Thoracic aorta (tissue), 2 donors: Measurements from ENCODE around the gene TGFB1. TPM values are rescaled to one million over a fixed set of nuclear protein-coding genes. Genes with fewer than 3 reads are reported as not detected.

Experiments
- ATAC-seq: fragments of 150-250 bp; one replicate; pipeline ENCODE4 v1.8.0; 2017; ENCODE audit warnings: low read depth; ENCODE audit not compliant: insufficient number of reproducible peaks, low FRiP score
- DNase-seq: peaks from one replicate; pipeline ENCODE4 v3.0.0-alpha.2; 2020; ENCODE audit warnings: low spot score
- H3K27ac ChIP-seq, 2 donors: fragments of 200-600 bp; sonication (generic); 1 replicate in 1 of 2; 2 replicates in 1 of 2; pipeline ENCODE4 v1.5.1; 2016; ENCODE audit warnings: mild to moderate bottlenecking in 2 of 2, moderate library complexity in 2 of 2
- H3K27me3 ChIP-seq: fragments of 200-600 bp; sonication (generic); replicated peaks from 2 replicates; pipeline ENCODE4 v1.6.0; 2016; ENCODE audit warnings: mild to moderate bottlenecking; ENCODE audit not compliant: insufficient read depth
- H3K36me3 ChIP-seq: fragments of 200-600 bp; sonication (generic); one replicate; pipeline ENCODE4 v1.5.1; 2016
- H3K4me1 ChIP-seq, 2 donors: fragments of 200-600 bp; sonication (generic); 1 replicate in 1 of 2; 2 replicates in 1 of 2; pipeline versions ENCODE4 v1.5.1 to v1.6.0; 2016; ENCODE audit warnings: low read depth in 2 of 2, mild to moderate bottlenecking in 1 of 2; ENCODE audit not compliant: control insufficient read depth in 1 of 2
- H3K4me3 ChIP-seq: fragments of 200-600 bp; sonication (generic); 2 replicates; pipeline ENCODE4 v1.5.1; 2016; ENCODE audit warnings: mild to moderate bottlenecking
- H3K9me3 ChIP-seq: fragments of 200-600 bp; sonication (generic); 2 replicates; pipeline ENCODE4 v1.5.1; 2016
- CTCF ChIP-seq: fragments of 200-600 bp; sonication (generic); IDR thresholded peaks from one replicate; pipeline ENCODE4 v1.5.1; 2019; ENCODE audit warnings: antibody characterized with exemption
- total RNA-seq, 2 donors: library from RNA; depleted of rRNA; stranded (reverse); fragments of >200 nt; gene quantifications; one replicate each; pipeline versions ENCODE4 v1.1.0 to v1.2.3, GENCODE V29; 2016

The TGFB1 gene
- total RNA-seq, 2 donors from 2014 or later = 55.1 to 69.6 TPM

- H3K27me3 ChIP-seq = no peaks in the 10 kb centered on the region
- no peak overlapping the region for H3K27ac ChIP-seq
- H3K4me1 ChIP-seq = peaks cover 0 to 4% of the 10 kb centered on the region in 2 donors
- no peaks in the 10 kb centered on the region for H3K36me3 ChIP-seq
- TF ChIP-seq CTCF = no peak
- no peaks in the 10 kb centered on the region for H3K9me3 ChIP-seq
- no peak for DNase-seq
- ATAC-seq = no peak
- H3K4me3 ChIP-seq = no peak overlapping the region
Observed at GRCh38 chr19:41355802-41356201, 2.1 kb upstream of the TGFB1 start.

GRCh38 chr19:41355035-41355434, 1.3 kb upstream of the TGFB1 start:
- no peak overlapping the region for H3K27ac ChIP-seq
- no peaks in the 10 kb centered on the region for H3K27me3 ChIP-seq
- DNase-seq (no peak), ATAC-seq (no peak)
- TF ChIP-seq CTCF = no peak
- H3K9me3 ChIP-seq = no peaks in the 10 kb centered on the region
- no peaks in the 10 kb centered on the region for H3K36me3 ChIP-seq
- H3K4me3 ChIP-seq = no peak overlapping the region
- peaks cover 0 to 12% of the 10 kb centered on the region in 2 donors for H3K4me1 ChIP-seq

GRCh38 chr19:41354343-41354953, 726 bp upstream of the TGFB1 start:
- Histone ChIP-seq H3K4me1 (peaks cover 0 to 16% of the 10 kb centered on the region in 2 donors), H3K27ac (peak overlapping the region; percentile 79 to 89), H3K27me3 (no peaks in the 10 kb centered on the region), H3K9me3 (no peaks in the 10 kb centered on the region), H3K4me3 (peak overlapping the region; percentile 98), H3K36me3 (no peaks in the 10 kb centered on the region)
- TF ChIP-seq CTCF = no peak
- ATAC-seq (peak; percentile 3), DNase-seq (no peak)

GRCh38 chr19:41352609-41353465, 885 bp downstream of the TGFB1 start:
- H3K36me3 ChIP-seq = no peaks in the 10 kb centered on the region
- ATAC-seq = peak; percentile 7
- H3K4me3 ChIP-seq = peak overlapping the region; percentile 98
- H3K4me1 ChIP-seq = peaks cover 0 to 20% of the 10 kb centered on the region in 2 donors
- no peaks in the 10 kb centered on the region for H3K9me3 ChIP-seq
- TF ChIP-seq CTCF = peak; percentile 20
- H3K27me3 ChIP-seq = no peaks in the 10 kb centered on the region
- peak overlapping the region; percentile 79 to 89 for H3K27ac ChIP-seq
- no peak for DNase-seq

- H3K4me1 ChIP-seq = peaks cover 0 to 20% of the 10 kb centered on the region in 2 donors
- H3K27ac ChIP-seq = peak overlapping the region; percentile 79 to 89
- no peaks in the 10 kb centered on the region for H3K9me3 ChIP-seq
- DNase-seq = no peak
- H3K27me3 ChIP-seq = no peaks in the 10 kb centered on the region
- H3K4me3 ChIP-seq = peak overlapping the region; percentile 98
- no peak for TF ChIP-seq CTCF
- H3K36me3 ChIP-seq = peaks cover 6% of the 10 kb centered on the region
- ATAC-seq = no peak
Observed at GRCh38 chr19:41352279-41352608, 1.5 kb downstream of the TGFB1 start.
